Stimulated activated CD4-positive, alpha-beta T cell treated with anti-CD3 and anti-CD28 coated beads, Interleukin-1b, Interleukin-23, amount 100 ng/mL, for 48 hours (primary cell): ENCODE data around the gene SORCS1.

Experiments
- DNase-seq: peaks from one replicate; pipeline ENCODE4 v3.0.0-alpha.2; 2020

SORCS1 gene

DNA sequence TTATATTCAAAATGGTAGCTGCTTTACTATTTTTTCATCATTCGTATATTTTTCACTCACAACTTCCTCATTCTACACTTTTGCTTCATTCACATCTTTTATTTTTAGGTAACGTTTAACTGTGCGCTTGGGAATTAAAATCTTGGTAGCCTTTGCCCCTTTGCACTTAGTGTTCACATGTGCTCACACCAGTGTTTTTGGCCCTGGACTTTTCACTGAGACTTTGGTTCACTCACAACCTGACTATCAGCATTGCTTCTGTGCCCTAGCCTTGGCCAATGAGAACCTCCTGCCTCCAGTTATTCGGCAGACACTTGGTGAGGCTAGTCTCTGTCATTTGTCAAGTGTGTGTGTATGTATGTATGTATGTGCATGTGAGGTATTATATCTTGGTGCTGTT, 596.9 kb downstream of the SORCS1 start:
- no peak for DNase-seq

DNA sequence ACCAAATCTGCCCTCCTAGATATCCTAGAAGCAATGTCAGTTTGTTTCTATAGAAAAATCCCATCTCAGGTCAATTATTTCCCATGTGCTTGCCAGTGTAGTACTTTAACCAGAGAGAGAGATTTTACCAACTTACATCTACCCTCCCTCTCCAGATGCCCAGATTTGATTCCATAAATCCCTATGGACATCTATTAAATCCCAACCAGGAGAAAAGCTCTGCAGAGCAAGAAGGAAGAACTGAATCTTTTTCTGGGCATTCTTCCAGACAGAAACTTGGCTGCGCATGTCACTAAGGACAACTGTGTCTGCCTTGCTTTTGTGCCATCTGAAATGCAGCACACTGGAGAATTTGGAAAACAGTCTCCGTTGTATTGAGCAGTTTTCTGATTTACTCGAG, 597.6 kb downstream of the SORCS1 start:
- DNase-seq: no peak

GRCh38 chr10:106565546-106565945, 599.0 kb downstream of the SORCS1 start:
- DNase-seq: no peak

DNA sequence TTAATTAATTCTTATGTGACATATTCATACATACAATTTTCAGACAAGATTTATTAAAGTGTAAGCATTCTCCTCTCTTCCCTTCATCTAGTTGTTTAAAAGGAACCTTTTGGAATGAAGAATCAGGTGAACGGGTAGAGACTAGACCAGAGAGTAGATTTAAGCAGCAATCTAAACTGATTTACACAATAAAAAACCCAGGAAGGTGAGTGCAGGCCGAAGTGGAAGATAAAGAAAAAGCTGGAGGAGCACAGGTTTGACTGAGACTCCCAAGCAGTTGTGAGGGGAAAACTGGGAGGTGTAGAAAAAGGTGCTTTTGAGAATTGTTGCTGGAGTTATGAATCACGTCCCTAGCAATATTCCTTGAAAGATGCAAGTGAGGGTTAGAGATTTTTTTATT, 601.1 kb downstream of the SORCS1 start:
- no peak for DNase-seq

DNA sequence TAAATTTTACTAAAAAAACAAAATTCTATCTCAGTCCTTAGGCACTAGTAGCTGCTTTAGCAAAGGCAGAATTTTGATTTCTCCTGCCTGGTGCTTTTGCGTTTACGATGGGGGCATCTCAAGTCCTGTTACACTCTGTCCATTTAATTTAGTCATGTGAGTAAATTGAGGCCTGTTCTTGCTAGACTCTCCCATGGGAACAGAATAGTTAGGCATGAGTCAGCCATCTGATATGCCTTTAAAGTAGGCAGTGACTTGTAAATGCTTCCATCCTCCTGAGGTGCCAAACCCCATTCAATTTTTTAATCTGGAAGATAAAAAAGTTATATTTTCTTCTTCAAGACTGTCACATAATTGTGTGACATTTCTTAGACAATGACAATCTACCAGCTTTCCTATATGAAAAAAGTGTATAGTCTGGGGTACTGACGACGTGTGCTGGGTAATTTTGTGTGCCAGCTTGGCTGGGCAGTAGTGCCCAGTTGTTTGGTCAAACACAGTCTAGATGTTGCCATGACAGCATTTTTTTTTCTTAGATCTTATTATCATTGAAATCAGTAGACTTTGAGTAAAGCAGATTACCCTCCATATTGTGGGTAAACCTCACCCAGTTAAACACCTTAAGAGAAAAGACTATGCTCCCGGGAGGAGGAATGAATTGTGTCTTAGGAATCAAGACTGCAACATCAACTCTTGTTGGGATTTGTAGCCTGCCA, 603.4 kb downstream of the SORCS1 start:
- no peak for DNase-seq

- no peak for DNase-seq
Measured at GRCh38 chr10:106559442-106559841, 605.1 kb downstream of the SORCS1 start.

GRCh38 chr10:106557951-106558733, 606.4 kb downstream of the SORCS1 start:
- no peak for DNase-seq

- DNase-seq: no peak
Measured at GRCh38 chr10:106557053-106557452, 607.5 kb downstream of the SORCS1 start.

- no peak for DNase-seq
Measured at GRCh38 chr10:106555599-106555998, 608.9 kb downstream of the SORCS1 start.

- DNase-seq: no peak
Measured at GRCh38 chr10:106551501-106552062, 612.9 kb downstream of the SORCS1 start.

- no peak for DNase-seq
Measured at GRCh38 chr10:106548832-106549231, 615.7 kb downstream of the SORCS1 start.

GRCh38 chr10:106547047-106547635, 617.4 kb downstream of the SORCS1 start:
- DNase-seq: no peak

DNA sequence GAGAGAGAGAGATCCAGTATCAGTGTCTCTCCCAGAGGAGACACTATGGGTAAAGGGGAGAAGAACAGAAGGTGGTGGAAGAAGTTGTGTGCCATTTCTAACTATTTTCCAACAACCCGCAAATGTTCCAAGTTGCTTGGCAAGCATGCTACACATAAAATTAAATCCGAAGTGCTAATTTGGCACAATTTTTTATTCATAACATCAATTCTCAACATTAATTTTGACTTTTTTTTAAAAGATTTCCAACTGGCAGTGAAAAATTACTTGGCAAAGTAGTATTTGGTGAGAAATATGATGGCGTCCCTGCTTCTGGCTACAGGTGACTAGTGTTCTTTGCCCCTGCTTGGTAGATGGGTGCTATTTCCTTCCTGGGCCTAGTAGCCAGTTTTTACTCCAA, 622.0 kb downstream of the SORCS1 start:
- DNase-seq: no peak

DNA sequence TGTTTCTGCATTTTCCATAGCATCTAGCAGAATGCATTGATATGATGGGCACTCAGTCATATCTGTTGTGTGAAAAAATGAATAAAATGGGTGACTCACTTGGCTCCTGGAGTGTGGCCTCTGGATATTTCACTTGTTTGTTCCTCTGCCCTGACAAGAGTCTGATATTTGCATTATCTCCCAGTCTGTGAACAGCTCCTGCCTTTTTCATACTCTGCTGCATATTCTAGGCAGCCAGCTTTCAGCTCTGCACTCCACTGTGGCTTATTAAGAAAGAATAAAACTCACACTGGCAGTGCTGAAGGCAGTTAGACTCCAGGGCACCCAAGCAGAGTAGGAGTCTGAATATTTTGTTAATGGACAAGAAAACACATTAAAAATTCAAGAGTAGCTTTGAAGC, 623.9 kb downstream of the SORCS1 start:
- no peak for DNase-seq

GRCh38 chr10:106537866-106538265, 626.6 kb downstream of the SORCS1 start:
- no peak for DNase-seq

DNA sequence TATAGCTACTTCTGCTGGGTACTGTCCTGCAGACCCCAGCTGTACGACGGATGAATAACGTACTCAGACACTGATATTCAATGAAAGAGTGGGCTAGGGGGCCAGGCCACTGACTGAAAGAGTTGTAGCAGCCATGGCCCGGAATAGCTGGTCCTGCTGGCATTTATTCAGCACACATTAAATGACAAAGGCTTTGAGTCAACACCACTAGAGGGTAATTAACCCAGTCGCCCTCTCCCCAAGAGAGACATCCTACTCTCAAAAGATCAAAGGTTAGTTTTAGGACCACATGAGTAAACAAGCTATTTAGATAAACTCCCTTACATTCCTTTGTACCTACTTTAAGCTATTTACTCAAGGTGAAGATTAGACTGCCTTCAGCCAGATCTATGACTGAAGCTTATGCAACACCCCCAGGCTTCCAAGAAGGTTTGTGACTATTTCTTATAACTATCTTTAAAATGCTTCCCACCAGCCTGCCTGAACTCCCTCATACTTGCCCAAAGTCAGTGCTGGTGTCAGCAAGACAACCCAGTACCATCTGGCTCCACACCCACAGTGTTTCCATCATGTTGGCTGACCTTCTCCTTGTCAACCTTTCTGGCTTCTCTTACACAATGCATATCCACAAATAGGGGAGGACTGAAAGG, 629.1 kb downstream of the SORCS1 start:
- DNase-seq: no peak

DNA sequence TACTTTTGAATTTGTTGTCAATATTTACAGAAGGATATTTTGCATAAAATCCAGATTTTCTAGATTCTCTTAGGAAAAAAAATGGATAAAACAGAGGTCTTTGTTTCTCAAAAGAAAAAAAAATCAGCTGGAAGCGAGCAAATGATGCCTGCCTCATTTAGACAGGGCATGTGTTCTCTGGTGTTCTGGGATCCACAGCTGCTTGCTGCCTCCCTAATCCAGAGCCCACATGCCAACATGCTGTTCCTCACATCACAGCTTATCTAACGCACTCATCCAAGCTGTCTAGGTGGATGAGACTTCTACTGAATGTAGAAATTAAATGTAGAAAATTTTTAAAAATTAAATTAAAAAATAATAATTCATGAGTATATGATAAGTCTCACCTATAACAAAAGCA, 630.1 kb downstream of the SORCS1 start:
- DNase-seq: no peak

GRCh38 chr10:106528702-106529101, 635.8 kb downstream of the SORCS1 start:
- DNase-seq: no peak

GRCh38 chr10:106525835-106526234, 638.7 kb downstream of the SORCS1 start:
- no peak for DNase-seq
